IMR-90 (cell line): Measurements from ENCODE around the gene RIPPLY3. TPM values are rescaled to one million over a fixed set of nuclear protein-coding genes. Genes with fewer than 3 reads are reported as not detected.

Source experiments
- ATAC-seq: fragments of 200-7000 bp; cut with Tn5 transposase; 2 replicates; pipeline ENCODE4 v1.9.1; 2020; ENCODE audit warnings: low read depth, mild to moderate bottlenecking, moderate library complexity
- BruUV-seq: library from RNA; stranded (reverse); fragments of 400-500 nt; replicated peaks from 2 replicates; lab custom pipeline; 2021; lab: Mats Ljungman, UMichigan
- CTCF ChIA-PET: fragments of 300-600 bp; formaldehyde crosslinking; extraction: SDS; loops from one replicate; lab custom pipeline; 2021; ENCODE audit warnings: antibody characterized with exemption; lab: Yijun Ruan, JAX
- POLR2A ChIA-PET: fragments of 300-600 bp; sonication (Branson Sonifier 250); formaldehyde crosslinking; loops from one replicate; lab custom pipeline; 2022; ENCODE audit warnings: antibody characterized with exemption; ENCODE audit not compliant: unreplicated experiment; lab: Charles Lee
- DNase-seq: peaks from one replicate; pipeline ENCODE4 v3.0.0; 2013
- H2AFZ ChIP-seq: replicated peaks from 2 replicates; pipeline ENCODE3; 2013; ENCODE audit warnings: low read length, mild to moderate bottlenecking; ENCODE audit not compliant: poor library complexity
- H2AK5ac ChIP-seq: 2 replicates; pipeline ENCODE4 v1.6.1; 2013; ENCODE audit warnings: low read depth, low read length, inconsistent platforms
- H2AK9ac ChIP-seq: replicated peaks from 2 replicates; pipeline ENCODE3; 2013; ENCODE audit warnings: mild to moderate bottlenecking, low read depth, low read length, moderate library complexity; ENCODE audit not compliant: poor library complexity
- H2BK120ac ChIP-seq: 2 replicates; pipeline ENCODE4 v1.6.1; 2013; ENCODE audit warnings: low read depth, low read length, inconsistent platforms
- H2BK15ac ChIP-seq: 3 replicates; pipeline ENCODE4 v1.6.1; 2013; ENCODE audit warnings: low read depth, low read length, inconsistent platforms
- H2BK20ac ChIP-seq: 2 replicates; pipeline ENCODE4 v1.6.1; 2013; ENCODE audit warnings: low read depth, mild to moderate bottlenecking, inconsistent platforms, low read length, moderate library complexity
- H2BK5ac ChIP-seq: 2 replicates; pipeline ENCODE4 v1.6.1; 2013; ENCODE audit warnings: mild to moderate bottlenecking, low read depth, low read length, inconsistent platforms; ENCODE audit not compliant: poor library complexity, severe bottlenecking
- H3K14ac ChIP-seq: replicated peaks from 2 replicates; pipeline ENCODE4 v1.6.1; 2013; ENCODE audit warnings: low read depth, low read length, inconsistent platforms
- H3K18ac ChIP-seq: 2 replicates; pipeline ENCODE4 v1.6.1; 2013; ENCODE audit warnings: low read depth, low read length, control low read depth
- H3K23ac ChIP-seq: 2 replicates; pipeline ENCODE4 v1.6.1; 2013; ENCODE audit warnings: low read depth, low read length, inconsistent platforms
- H3K27ac ChIP-seq: 2 replicates; pipeline ENCODE4 v1.5.1; 2013; ENCODE audit warnings: mild to moderate bottlenecking, control low read depth, low read length; ENCODE audit not compliant: insufficient read depth
- H3K27me3 ChIP-seq: 2 replicates; pipeline ENCODE4 v1.6.1; 2013; ENCODE audit warnings: low read length; ENCODE audit not compliant: control insufficient read depth, insufficient read depth
- H3K36me3 ChIP-seq: 2 replicates; pipeline ENCODE4 v1.6.1; 2013; ENCODE audit warnings: low read length, mixed read lengths; ENCODE audit not compliant: control insufficient read depth, insufficient read depth
- H3K4ac ChIP-seq: 2 replicates; pipeline ENCODE4 v1.6.1; 2013; ENCODE audit warnings: low read depth, low read length, inconsistent platforms
- H3K4me1 ChIP-seq: 2 replicates; pipeline ENCODE4 v1.6.1; 2013; ENCODE audit warnings: low read length, mixed read lengths; ENCODE audit not compliant: control insufficient read depth, insufficient read depth
- H3K4me2 ChIP-seq: 2 replicates; pipeline ENCODE4 v1.6.1; 2013; ENCODE audit warnings: low read depth, mild to moderate bottlenecking, control low read depth, low read length, moderate library complexity
- H3K4me3 ChIP-seq: 2 replicates; pipeline ENCODE4 v1.5.1; 2013; ENCODE audit warnings: low read depth, mild to moderate bottlenecking, control low read depth, low read length, moderate library complexity; ENCODE audit not compliant: insufficient read depth
- H3K56ac ChIP-seq: 2 replicates; pipeline ENCODE4 v1.6.1; 2013; ENCODE audit warnings: low read length, inconsistent platforms; ENCODE audit not compliant: insufficient read depth; ENCODE audit errors: extremely low read depth
- H3K79me1 ChIP-seq, 2 experiments: 2 replicates each; pipeline ENCODE4 v1.6.1; 2013; ENCODE audit warnings: low read length in 2 of 2, inconsistent platforms in 1 of 2, low read depth in 1 of 2
- H3K9ac ChIP-seq: 2 replicates; pipeline ENCODE4 v1.6.1; 2013; ENCODE audit warnings: low read depth, low read length, control low read depth
- H3K9me1 ChIP-seq: 2 replicates; pipeline ENCODE4 v1.6.1; 2013; ENCODE audit warnings: low read length, inconsistent platforms; ENCODE audit not compliant: insufficient read depth
- H3K9me3 ChIP-seq: 2 replicates; pipeline ENCODE4 v1.6.1; 2013; ENCODE audit warnings: low read length; ENCODE audit not compliant: control insufficient read depth, insufficient read depth
- H4K20me1 ChIP-seq: 2 replicates; pipeline ENCODE4 v1.6.1; 2013; ENCODE audit warnings: low read length, inconsistent platforms; ENCODE audit not compliant: insufficient read depth
- H4K5ac ChIP-seq: 2 replicates; pipeline ENCODE4 v1.6.1; 2013; ENCODE audit warnings: mild to moderate bottlenecking, low read depth, low read length, control low read depth
- H4K8ac ChIP-seq, 2 experiments: 2 replicates each; pipeline ENCODE4 v1.6.1; 2013; ENCODE audit warnings: low read depth in 2 of 2, low read length in 2 of 2, control low read depth in 1 of 2, inconsistent platforms in 1 of 2
- H4K91ac ChIP-seq: 2 replicates; pipeline ENCODE4 v1.6.1; 2013; ENCODE audit warnings: low read depth, low read length, inconsistent platforms; ENCODE audit not compliant: insufficient read depth
- CHD1 ChIP-seq: IDR thresholded peaks from 2 replicates; pipeline ENCODE4 v1.6.1; 2012; ENCODE audit warnings: low read depth, low read length, improper control_type of control experiment
- FOS ChIP-seq: fragments of 150-350 bp; IDR thresholded peaks from 2 replicates; pipeline ENCODE4 v1.6.1; 2016; ENCODE audit warnings: low read depth, low read length
- NFE2L2 ChIP-seq: fragments of 150-350 bp; IDR thresholded peaks from 2 replicates; pipeline ENCODE4 v1.6.1; 2016; ENCODE audit warnings: low read depth, mild to moderate bottlenecking, low read length
- RCOR1 ChIP-seq: IDR thresholded peaks from 2 replicates; pipeline ENCODE4 v1.6.1; 2012; ENCODE audit warnings: mild to moderate bottlenecking, low read length, improper control_type of control experiment; ENCODE audit not compliant: insufficient replicate concordance
- RFX5 ChIP-seq: IDR thresholded peaks from 2 replicates; pipeline ENCODE4 v1.8.0; 2012; ENCODE audit warnings: low read depth, mild to moderate bottlenecking, low read length, moderate library complexity
- WGBS, 2 experiments: methylation state at CpG; one replicate each; pipeline versions ENCODE4 v1.1.5 to v1.1.7; 2013; ENCODE audit warnings: missing lambda C conversion rate in 2 of 2; ENCODE audit not compliant: insufficient read length in 1 of 2; ENCODE audit errors: extremely low coverage in 2 of 2; 5-methylcytosine and 5-hydroxymethylcytosine counted together
- dilution Hi-C: fragments of 300-500 bp; cut with HindIII; formaldehyde crosslinking; loops from one replicate; pipeline ENCODE4 v1.14.3; 2018; ENCODE audit warnings: low sequenced_read_pairs; ENCODE audit not compliant: unreplicated experiment
- in situ Hi-C: fragments of 300-500 bp; cut with MboI; formaldehyde crosslinking; loops from 3 replicates; pipeline ENCODE4 v1.14.3; 2019; ENCODE audit warnings: low sequenced_read_pairs, inconsistent platforms, mixed read lengths
- intact Hi-C: fragments of 100-400 bp; cut with micrococcal nuclease; formaldehyde crosslinking; loops from 2 replicates; pipeline ENCODE4 v1.10.0; 2022
- polyA plus RNA-seq, 3 experiments: library from polyadenylated mRNA; depleted of rRNA; stranded (reverse); fragments of >200 nt; gene quantifications; 2 replicates each; pipeline ENCODE4 v1.2.3, GENCODE V29; 2012; ENCODE audit warnings: low replicate concordance in 1 of 3
- total RNA-seq: library from RNA; depleted of rRNA; stranded (reverse); fragments of >200 nt; gene quantifications from 2 replicates; pipeline ENCODE4 v1.2.3, GENCODE V29; 2012

The RIPPLY3 gene
- total and polyA plus RNA-seq, 2 of the 4 experiments (the other 2 are of a cell fraction), result 0.10 TPM; not detected in 1

DNA sequence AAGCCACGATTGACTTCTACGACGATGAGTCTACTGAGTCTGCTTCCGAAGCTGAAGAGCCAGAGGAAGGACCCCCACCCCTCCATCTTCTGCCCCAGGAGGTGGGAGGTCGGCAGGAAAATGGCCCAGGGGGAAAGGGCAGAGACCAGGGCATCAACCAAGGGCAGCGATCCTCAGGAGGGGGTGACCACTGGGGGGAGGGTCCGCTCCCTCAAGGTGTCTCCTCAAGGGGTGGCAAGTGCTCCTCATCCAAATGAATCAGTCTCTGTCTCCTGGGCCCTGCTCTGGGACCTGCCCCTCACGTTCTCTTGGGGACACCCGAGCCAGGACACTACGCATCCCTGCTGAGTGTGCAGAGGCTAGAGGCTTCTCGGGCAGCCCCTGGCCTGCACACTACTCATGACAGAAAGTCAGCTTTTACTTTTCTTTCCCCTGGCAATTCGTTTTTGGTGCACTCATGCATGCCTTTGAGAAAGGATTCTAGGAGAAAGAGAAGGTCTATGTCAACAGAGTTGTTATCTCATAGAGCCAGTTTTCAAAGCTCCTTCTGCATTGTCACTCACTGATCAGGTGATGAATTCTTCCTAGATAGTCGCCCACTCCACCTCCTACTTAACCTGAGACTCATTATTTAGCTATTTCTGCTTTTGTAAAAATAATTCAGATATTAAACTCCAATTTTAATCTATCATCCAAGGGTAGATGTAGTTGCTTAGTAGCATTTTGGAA lies 11.6 kb downstream of the RIPPLY3 start:
- POLR2A ChIA-PET, result interaction anchor here (0.5 kb wide), 1 partner anchor 36 kb away, joined by 7 read pairs; no protein-coding TSS in a partner anchor
- Histone ChIP-seq H2AK5ac (no peak overlapping the region), H3K9me1 (no peaks in the 10 kb centered on the region), H3K18ac (no peak overlapping the region), H3K4me2 (no peak overlapping the region), H3K14ac (no peak overlapping the region), H2AK9ac (no peak overlapping the region), H4K20me1 (no peaks in the 10 kb centered on the region), H3K36me3 (no peaks in the 10 kb centered on the region), H4K5ac (no peak overlapping the region), H4K91ac (no peak overlapping the region), H3K56ac (no peak overlapping the region), H3K4ac (no peak overlapping the region), H2BK15ac (no peak overlapping the region), H3K9me3 (no peaks in the 10 kb centered on the region), H2AFZ (no peak overlapping the region), H3K79me1 (no peaks in the 10 kb centered on the region), H2BK120ac (no peak overlapping the region), H4K8ac (no peak overlapping the region), H3K27me3 (peaks cover 15% of the 10 kb centered on the region), H3K4me3 (no peak overlapping the region), H2BK5ac (no peak overlapping the region), H2BK20ac (no peak overlapping the region), H3K4me1 (no peaks in the 10 kb centered on the region), H3K9ac (no peak overlapping the region), H3K27ac (no peak overlapping the region), H3K23ac (no peak overlapping the region)
- TF ChIP-seq NFE2L2 (no peak), CHD1 (no peak), RCOR1 (no peak), RFX5 (no peak), FOS (no peak)
- intact Hi-C loops, result no loop called here
- dilution Hi-C loops, result no loop called here
- DNase-seq, result no peak
- in situ Hi-C loops, result no loop called here
- WGBS, 2 experiments, result no CpG with 5 or more reads among the region's 13 CpGs
- ATAC-seq, result no peak
- no TSS peak for BruUV-seq
- CTCF ChIA-PET, result no interaction called here
